NB4 (cell line): ENCODE measurements around the gene SNED1.

Source experiments
- DNase-seq: peaks from one replicate; pipeline ENCODE4 v3.0.0; 2010; ENCODE audit warnings: low read depth
- H3K4me3 ChIP-seq: one replicate; pipeline ENCODE4 v1.5.1; 2011; ENCODE audit warnings: mild to moderate bottlenecking, low read depth, low read length, moderate library complexity
- MYC ChIP-seq: IDR thresholded peaks from 2 replicates; pipeline ENCODE4 v1.6.1; 2011; ENCODE audit warnings: low read depth, low read length
- POLR2A ChIP-seq: IDR thresholded peaks from 2 replicates; pipeline ENCODE4 v1.6.1; 2011; ENCODE audit warnings: mild to moderate bottlenecking; ENCODE audit not compliant: insufficient read length; ENCODE audit errors: extremely low read depth
- TF ChIP-seq, protein P1 (sequence below): IDR thresholded peaks from 2 replicates; pipeline ENCODE4 v1.6.1; 2011; ENCODE audit warnings: low read depth, low read length
- TF ChIP-seq, protein P2 (sequence below): IDR thresholded peaks from one replicate; pipeline ENCODE4 v1.5.1; 2012; ENCODE audit warnings: low read depth, low read length

The SNED1 gene

DNA sequence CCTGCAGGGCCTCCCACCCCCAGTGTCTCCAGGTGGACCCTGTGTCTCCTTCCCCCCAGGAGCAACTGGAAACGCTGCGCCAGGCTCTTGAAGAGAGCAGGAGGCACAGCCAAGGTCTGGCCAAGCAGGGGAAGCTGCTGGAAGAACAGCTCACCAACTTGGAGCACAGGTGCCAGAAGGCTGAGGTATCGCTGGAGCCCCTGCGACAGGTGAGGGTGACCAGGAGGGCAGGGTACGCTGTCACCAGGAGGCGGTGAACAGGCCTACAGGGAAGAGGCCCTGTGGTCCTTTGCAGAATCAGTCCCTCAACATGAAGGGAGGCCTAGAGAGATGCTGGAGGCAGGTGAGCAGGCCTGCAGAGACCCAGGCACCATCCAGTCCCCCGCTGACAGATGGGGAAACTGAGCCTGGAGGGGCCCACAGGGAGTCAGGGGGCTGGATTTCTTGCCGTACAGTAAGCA lies 15.6 kb upstream of the SNED1 start:
- no peak for DNase-seq
- TF ChIP-seq, protein P1, sequence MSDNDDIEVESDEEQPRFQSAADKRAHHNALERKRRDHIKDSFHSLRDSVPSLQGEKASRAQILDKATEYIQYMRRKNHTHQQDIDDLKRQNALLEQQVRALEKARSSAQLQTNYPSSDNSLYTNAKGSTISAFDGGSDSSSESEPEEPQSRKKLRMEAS: no peak
- TF ChIP-seq, protein P2, sequence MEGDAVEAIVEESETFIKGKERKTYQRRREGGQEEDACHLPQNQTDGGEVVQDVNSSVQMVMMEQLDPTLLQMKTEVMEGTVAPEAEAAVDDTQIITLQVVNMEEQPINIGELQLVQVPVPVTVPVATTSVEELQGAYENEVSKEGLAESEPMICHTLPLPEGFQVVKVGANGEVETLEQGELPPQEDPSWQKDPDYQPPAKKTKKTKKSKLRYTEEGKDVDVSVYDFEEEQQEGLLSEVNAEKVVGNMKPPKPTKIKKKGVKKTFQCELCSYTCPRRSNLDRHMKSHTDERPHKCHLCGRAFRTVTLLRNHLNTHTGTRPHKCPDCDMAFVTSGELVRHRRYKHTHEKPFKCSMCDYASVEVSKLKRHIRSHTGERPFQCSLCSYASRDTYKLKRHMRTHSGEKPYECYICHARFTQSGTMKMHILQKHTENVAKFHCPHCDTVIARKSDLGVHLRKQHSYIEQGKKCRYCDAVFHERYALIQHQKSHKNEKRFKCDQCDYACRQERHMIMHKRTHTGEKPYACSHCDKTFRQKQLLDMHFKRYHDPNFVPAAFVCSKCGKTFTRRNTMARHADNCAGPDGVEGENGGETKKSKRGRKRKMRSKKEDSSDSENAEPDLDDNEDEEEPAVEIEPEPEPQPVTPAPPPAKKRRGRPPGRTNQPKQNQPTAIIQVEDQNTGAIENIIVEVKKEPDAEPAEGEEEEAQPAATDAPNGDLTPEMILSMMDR: no peak
- TF ChIP-seq MYC: no peak
- no peak for TF ChIP-seq POLR2A
- no peak overlapping the region for H3K4me3 ChIP-seq

DNA sequence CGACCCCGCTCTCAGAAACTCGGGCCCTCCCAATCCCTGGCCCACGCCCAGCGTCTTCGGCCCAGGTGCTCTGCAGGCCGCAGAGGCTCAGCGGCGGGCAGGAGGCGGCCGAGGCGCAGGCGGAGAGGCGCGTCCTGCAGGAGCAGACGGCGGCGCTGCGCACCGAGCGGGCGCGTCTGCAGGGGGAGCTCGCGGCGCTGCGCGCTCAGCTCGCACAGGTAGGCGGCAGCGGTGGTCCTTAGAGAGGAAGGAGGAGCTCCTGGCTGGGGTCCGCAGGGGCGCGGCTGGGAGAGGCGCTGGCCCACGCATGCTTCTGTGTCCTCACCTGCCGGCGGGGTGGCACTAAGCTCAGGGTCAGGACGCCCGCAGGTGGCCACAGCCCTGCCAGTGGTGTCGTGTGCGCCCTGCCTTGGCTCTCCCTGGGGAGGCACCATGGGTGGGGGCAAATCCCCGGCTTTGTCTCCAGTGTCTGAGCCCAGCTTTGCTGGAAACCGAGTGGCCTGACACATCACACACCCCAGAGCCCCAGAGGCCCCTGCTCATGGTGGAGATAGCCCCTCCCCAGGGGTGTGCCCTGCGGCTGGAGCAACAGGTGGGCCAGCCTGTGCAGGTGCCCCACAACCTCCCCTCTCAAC lies 14.9 kb upstream of the SNED1 start:
- no peak for TF ChIP-seq POLR2A
- TF ChIP-seq, protein P2: peak; percentile 42
- no peak overlapping the region for H3K4me3 ChIP-seq
- DNase-seq: peak; percentile 58

DNA sequence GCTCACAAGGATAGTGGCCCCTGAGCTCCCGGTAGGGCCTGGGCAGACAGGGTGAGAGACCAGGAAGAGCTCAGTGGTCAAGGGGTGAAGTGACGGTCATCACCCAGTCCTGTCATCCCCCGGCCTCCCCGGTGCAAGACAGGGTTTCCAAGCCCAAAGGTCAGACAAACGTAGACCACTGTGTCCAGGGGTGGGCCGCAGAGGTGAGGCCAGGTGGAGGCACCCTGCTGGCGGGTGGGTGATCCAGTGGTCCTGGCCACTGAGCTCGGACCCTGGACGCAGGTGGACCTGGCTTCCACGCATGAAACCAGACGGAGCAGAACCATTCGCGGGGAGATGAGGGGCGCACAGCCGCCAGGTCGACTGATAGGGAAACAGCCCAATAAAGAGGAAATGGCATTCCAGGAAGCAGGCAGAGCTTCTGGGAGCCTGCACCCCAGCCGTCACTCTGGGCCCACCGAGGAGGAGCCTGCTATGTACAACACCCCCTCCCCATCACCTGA lies 14.4 kb upstream of the SNED1 start:
- TF ChIP-seq POLR2A: no peak
- no peak for TF ChIP-seq MYC
- TF ChIP-seq, protein P1: no peak
- TF ChIP-seq, protein P2: no peak
- no peak for DNase-seq
- no peak overlapping the region for H3K4me3 ChIP-seq

DNA sequence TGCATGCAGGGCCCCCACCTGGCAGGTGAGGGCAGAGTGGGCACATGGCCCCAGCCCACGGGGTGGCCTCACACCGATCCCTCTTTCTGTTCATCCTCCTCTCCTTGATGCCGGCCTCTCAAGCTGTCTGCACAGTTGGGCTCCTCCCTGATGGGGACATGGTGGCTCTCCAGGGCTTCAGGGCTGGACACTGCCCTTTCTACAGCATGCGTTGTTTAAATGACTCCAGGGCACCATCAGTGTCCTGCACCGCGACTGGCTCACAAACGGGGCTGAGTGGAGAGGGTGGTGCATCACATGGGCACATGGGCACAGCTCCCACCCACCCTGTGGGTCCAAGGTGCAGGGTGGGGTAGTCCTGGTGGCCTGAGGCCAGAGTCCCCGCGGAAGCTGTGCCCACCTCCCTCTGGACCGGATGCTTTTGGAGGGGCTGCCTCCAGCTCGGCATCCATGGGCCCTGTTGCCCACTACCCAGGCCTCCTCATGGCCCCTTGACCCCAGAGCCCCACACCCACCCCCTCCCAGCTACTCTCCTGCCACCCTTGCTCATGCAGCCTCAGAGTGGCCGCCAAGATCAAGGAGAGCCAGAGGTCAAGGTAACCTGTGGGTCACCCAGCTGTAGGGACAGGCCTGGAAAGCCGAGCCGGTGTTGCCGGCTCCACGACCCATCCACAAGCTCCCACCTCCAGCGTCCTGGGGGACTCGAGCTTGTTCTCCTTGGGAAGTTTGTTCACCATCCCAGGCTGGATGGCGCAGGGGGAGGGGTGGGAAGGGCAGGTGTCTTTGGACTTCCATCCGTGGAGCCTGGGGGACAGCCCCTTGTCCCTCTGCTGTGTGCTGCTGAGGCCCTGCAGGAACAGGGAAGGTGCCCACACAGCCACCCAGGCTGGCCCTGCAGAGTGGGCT lies 12.3 kb upstream of the SNED1 start:
- no peak overlapping the region for H3K4me3 ChIP-seq
- TF ChIP-seq, protein P2: no peak
- TF ChIP-seq MYC: no peak
- TF ChIP-seq POLR2A: no peak
- TF ChIP-seq, protein P1: no peak
- no peak for DNase-seq

DNA sequence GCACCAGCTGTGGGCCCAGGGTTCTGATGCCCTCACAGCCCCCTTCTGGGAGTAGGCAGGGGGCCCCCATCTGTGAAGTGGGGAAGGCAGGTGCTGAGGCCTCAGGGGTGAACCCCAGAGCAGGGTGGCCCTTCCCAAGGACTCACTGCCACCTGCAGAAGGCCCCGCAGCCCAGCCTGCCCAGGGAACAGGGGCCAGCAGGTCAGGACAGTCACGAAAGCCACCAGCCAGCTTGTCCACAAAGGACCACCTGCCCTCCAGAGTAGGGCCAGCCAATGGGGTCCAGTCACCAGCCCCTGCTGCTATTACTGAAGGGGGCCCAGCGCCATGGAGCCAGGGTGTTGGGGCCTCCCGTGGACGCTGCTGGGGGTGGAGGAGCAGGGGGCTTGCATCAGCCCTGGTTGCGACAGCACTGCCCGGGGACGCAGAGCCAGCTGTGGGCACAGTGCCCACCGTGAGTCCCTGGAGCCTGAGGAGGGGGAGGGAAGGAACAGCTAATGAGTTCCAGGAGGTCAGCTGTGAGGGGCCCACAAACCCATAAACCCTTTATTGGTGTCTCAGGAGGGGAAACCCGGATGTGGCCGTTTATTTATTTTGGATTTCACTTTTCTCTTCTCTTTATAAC lies 11.5 kb upstream of the SNED1 start:
- no peak for TF ChIP-seq POLR2A
- TF ChIP-seq MYC: no peak; the same call in 1 of the 2 replicates
- TF ChIP-seq, protein P1: no peak
- TF ChIP-seq, protein P2: no peak
- H3K4me3 ChIP-seq: no peak overlapping the region
- peak; percentile 93 for DNase-seq
